ENCODE data around the gene IGF2.

IGF2 gene

DNA sequence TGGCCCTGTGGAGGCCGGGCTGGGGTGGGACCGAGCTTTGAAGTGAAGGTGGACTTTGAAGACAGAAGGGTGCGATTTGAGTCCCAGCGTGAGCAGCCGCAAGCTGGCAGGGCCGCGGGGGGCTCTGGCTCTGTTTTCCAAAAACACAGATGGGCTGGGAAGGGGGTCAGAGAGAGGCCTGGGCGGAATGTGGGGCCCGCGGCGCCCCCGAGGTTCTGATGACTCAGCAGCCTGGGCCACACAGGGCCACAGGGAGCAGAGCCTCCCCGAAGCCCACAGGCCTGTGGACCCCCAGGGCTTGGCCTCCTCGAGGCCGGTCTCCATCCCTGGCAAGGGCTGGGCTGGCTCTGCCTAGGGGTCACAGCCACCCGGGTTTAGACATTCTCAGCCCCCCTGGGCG lies 15.7 kb upstream of the IGF2 start:
- TF ChIP-seq FOXP2 (optimal IDR thresholded peaks at IDR 0.05; ENCODE audit: borderline replicate concordance, extremely low read depth, extremely low read length, insufficient read depth), result no peak
- TF ChIP-seq REST (IDR thresholded peaks at IDR 0.05; ENCODE audit: insufficient read depth in 1 of 2, low read depth in 2 of 2, low read length in 2 of 2), result no peak
- no peak for TF ChIP-seq POLR2AphosphoS5 (IDR thresholded peaks at IDR 0.05; ENCODE audit: low read depth, low read length)
- no peak for TF ChIP-seq SIN3A (IDR thresholded peaks at IDR 0.05; ENCODE audit: borderline replicate concordance, insufficient read depth, low read length)
- TF ChIP-seq TAF1 (IDR thresholded peaks at IDR 0.05; ENCODE audit: borderline replicate concordance, insufficient read depth, low read length), result no peak

GRCh38 chr11:2154195-2154585 lies 15.0 kb upstream of the IGF2 start:
- no peak for TF ChIP-seq FOXP2 (optimal IDR thresholded peaks at IDR 0.05; ENCODE audit: borderline replicate concordance, extremely low read depth, extremely low read length, insufficient read depth)
- no peak for TF ChIP-seq TAF1 (IDR thresholded peaks at IDR 0.05; ENCODE audit: borderline replicate concordance, insufficient read depth, low read length)
- no peak for TF ChIP-seq REST (IDR thresholded peaks at IDR 0.05; ENCODE audit: insufficient read depth in 1 of 2, low read depth in 2 of 2, low read length in 2 of 2)
- TF ChIP-seq POLR2AphosphoS5 (IDR thresholded peaks at IDR 0.05; ENCODE audit: low read depth, low read length), result no peak
- TF ChIP-seq SIN3A (IDR thresholded peaks at IDR 0.05; ENCODE audit: borderline replicate concordance, insufficient read depth, low read length), result no peak

DNA sequence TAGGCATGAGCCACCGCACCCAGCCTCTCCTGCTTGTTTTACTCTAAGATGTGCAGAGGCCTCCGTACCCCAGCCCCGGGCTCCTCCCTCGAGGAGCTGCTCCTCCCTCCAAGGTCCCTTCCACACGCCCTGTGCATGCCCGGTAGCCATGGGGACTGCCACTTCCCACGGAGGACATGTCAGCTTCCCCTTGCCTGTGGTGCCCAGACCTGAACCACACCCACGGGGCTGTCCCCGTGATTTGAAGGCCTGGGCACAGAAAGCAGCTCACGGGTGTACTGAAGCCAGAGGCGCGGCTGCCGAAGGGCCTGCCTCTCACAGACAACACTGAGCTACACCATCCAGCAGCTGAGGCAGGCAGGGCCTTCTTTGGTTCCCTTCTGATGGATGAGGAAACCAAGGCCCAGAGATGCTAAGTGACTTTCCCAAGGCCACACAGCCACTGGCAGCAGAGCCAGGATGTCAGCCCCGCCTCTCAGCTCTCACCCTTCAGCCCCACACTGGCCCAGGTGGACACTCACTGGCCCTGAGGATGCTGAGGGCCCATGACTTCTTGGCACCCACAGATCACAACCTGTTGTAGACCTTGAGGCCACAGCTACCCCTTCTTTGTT lies 14.5 kb upstream of the IGF2 start:
- TF ChIP-seq REST (IDR thresholded peaks at IDR 0.05; ENCODE audit: insufficient read depth in 1 of 2, low read depth in 2 of 2, low read length in 2 of 2) (no peak), FOXP2 (optimal IDR thresholded peaks at IDR 0.05; ENCODE audit: borderline replicate concordance, extremely low read depth, extremely low read length, insufficient read depth) (no peak)

- no peak for TF ChIP-seq REST (IDR thresholded peaks at IDR 0.05; ENCODE audit: insufficient read depth in 1 of 2, low read depth in 2 of 2, low read length in 2 of 2)
- TF ChIP-seq SIN3A (IDR thresholded peaks at IDR 0.05; ENCODE audit: borderline replicate concordance, insufficient read depth, low read length), result no peak
- TF ChIP-seq TAF1 (IDR thresholded peaks at IDR 0.05; ENCODE audit: borderline replicate concordance, insufficient read depth, low read length), result no peak
- TF ChIP-seq POLR2AphosphoS5 (IDR thresholded peaks at IDR 0.05; ENCODE audit: low read depth, low read length), result no peak
- no peak for TF ChIP-seq FOXP2 (optimal IDR thresholded peaks at IDR 0.05; ENCODE audit: borderline replicate concordance, extremely low read depth, extremely low read length, insufficient read depth)
These were observed 12.5 kb upstream of the IGF2 start for GRCh38 chr11:2151500-2152257.
